Activated naive CD4-positive, alpha-beta T cell treated with Interleukin-2 at 50 U/mL for 16 hours (primary cell): ENCODE data around the gene RNGTT.
"Not testable (repeated sequence)": the region's sequence is repeated elsewhere in the genome, so short reads cannot be mapped to it uniquely, and the experiment has no call there.

Experiments used
- DNase-seq: peaks from one replicate; pipeline ENCODE4 v3.0.0-alpha.2; 2020

RNGTT gene

GRCh38 chr6:88969255-88969654 is 5.8 kb upstream of the RNGTT start:
- DNase-seq: not testable (repeated sequence)

GRCh38 chr6:88967891-88968290 is 4.5 kb upstream of the RNGTT start:
- no peak for DNase-seq

GRCh38 chr6:88965691-88966090 is 2.3 kb upstream of the RNGTT start:
- DNase-seq: no peak

- DNase-seq: no peak
Measured at GRCh38 chr6:88964509-88964908, 1.1 kb upstream of the RNGTT start.

GRCh38 chr6:88958842-88959241 is 4.6 kb downstream of the RNGTT start:
- no peak for DNase-seq

- no peak for DNase-seq
Measured at GRCh38 chr6:88953550-88954386, 9.7 kb downstream of the RNGTT start.

GRCh38 chr6:88952065-88952704 is 11.2 kb downstream of the RNGTT start:
- DNase-seq: no peak

- DNase-seq: no peak
Measured at GRCh38 chr6:88945415-88946008, 17.9 kb downstream of the RNGTT start.

- DNase-seq: no peak
Measured at GRCh38 chr6:88933521-88933920, 29.9 kb downstream of the RNGTT start.

GRCh38 chr6:88932019-88932418 is 31.4 kb downstream of the RNGTT start:
- not testable (repeated sequence) for DNase-seq

GRCh38 chr6:88922775-88923548 is 40.5 kb downstream of the RNGTT start:
- no peak for DNase-seq

GRCh38 chr6:88921734-88922133 is 41.7 kb downstream of the RNGTT start:
- no peak for DNase-seq

GRCh38 chr6:88920774-88921733 is 42.4 kb downstream of the RNGTT start:
- no peak for DNase-seq

- no peak for DNase-seq
Measured at GRCh38 chr6:88920088-88920487, 43.3 kb downstream of the RNGTT start.

GRCh38 chr6:88919032-88919431 is 44.4 kb downstream of the RNGTT start:
- no peak for DNase-seq

- DNase-seq: no peak
Measured at GRCh38 chr6:88916615-88917208, 46.7 kb downstream of the RNGTT start.

GRCh38 chr6:88914895-88915598 is 48.4 kb downstream of the RNGTT start:
- DNase-seq: no peak

- DNase-seq: no peak
Measured at GRCh38 chr6:88914180-88914579, 49.2 kb downstream of the RNGTT start.

- DNase-seq: no peak
Measured at GRCh38 chr6:88913471-88913870, 49.9 kb downstream of the RNGTT start.

GRCh38 chr6:88910922-88911778 is 52.3 kb downstream of the RNGTT start:
- DNase-seq: no peak
